Stimulated activated CD8-positive, alpha-beta memory T cell treated with anti-CD3 and anti-CD28 coated beads, Interleukin-4, amount 100 ng/mL, for 48 hours (primary cell): ENCODE data around the gene SPPL2C.

Source experiments
- DNase-seq: peaks from one replicate; pipeline ENCODE4 v3.0.0-alpha.2; 2020

SPPL2C gene

DNA sequence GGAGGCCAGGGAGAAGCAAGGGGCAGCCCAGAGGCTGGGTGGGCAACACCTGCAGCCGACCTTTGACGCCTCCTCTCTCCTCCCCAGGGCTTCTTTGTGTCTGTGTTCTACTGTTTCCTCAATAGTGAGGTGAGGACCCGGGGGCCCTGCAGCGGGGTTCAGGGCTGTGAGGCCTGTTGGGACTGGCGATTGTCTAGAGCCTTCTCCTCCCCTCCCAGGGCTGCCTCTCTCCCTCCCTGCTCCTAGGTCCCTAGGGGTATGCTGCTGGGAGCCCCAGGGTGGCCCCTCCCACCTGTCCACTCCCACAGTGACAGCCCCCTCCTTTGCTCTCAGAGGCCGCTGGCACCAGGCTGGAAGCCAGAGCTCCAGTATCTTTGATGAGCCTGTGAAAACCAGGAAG is 10.8 kb upstream of the SPPL2C start:
- no peak for DNase-seq

DNA sequence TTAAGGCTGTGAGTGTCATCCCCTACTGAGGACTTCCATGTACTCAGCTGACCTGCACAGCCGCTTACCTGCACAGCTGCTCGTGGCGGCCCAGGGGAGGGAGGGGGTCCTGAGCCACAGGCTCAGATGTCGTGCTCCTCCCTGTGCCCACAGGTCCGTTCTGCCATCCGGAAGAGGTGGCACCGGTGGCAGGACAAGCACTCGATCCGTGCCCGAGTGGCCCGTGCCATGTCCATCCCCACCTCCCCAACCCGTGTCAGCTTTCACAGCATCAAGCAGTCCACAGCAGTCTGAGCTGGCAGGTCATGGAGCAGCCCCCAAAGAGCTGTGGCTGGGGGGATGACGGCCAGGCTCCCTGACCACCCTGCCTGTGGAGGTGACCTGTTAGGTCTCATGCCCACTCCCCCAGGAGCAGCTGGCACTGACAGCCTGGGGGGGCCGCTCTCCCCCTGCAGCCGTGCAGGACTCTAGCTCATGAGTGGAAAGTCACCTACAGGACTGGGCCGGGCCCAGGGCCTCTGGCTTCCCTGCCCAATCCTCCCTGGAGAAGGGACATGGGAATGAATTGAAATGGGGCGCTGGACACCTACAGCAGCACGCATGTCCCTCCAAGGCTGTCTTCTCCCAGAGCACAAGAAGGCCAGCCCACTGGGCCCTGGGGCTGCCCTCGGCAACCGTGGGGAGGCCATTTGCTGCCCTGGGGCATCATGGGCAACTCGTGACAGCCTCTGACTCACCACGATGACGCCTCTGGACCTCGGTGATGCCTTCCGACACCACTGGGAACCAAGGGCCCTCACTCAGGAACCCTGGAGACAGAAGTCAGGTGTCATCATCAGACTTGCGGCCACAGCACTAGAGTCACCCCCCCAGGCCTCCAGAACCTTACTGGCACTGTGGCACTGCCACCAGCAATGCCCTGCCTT is 9.9 kb upstream of the SPPL2C start:
- no peak for DNase-seq

- no peak for DNase-seq
Observed at GRCh38 chr17:45835481-45835880, 9.2 kb upstream of the SPPL2C start.

DNA sequence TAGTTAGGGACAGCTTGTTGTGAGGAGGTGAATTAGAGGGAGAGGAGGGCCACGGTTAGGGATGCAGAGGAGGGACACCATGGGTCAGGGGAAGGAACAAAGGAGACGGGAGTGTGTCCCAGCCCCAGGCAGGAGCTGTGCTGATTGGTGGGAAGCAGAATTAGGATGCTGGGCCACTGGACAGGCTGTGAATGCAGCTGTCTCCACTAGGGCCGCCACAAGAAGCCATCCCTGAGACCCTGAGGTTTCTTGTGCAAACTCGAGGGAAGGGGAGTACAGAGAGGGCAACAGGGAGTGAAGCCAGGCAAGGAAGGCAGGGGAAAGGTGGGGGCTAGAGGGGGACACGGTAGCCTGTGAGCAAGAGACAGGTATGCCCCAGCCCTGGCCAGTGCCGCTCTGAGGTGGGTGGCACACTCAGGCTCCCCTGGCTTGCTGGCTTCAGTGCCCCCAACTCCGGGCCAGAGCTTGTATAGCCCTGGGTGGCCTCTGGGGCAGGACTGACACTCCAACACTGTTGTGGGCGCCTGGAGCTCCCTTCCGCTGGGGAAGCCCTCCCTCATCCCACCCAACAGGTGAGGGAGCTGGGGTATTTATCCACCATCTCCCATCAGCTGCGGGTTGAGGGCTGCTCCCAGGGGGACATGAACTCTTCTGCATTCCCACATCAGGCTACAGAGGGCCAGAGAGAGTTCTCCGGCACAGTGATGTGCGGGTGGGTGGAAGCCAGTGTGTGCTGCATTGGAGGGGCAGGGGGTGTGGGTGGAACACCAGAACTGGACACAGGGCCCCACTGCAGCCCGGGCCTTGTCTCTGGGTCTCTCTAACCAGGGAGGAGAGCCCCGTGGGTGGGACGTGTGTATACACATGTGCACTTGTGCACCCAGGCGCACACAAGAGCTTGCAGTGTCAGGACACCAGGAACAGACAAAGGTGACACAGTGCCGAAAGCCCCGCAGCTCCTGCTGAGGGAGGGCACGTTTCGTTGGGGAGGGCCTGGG is 8.3 kb upstream of the SPPL2C start:
- no peak for DNase-seq

DNA sequence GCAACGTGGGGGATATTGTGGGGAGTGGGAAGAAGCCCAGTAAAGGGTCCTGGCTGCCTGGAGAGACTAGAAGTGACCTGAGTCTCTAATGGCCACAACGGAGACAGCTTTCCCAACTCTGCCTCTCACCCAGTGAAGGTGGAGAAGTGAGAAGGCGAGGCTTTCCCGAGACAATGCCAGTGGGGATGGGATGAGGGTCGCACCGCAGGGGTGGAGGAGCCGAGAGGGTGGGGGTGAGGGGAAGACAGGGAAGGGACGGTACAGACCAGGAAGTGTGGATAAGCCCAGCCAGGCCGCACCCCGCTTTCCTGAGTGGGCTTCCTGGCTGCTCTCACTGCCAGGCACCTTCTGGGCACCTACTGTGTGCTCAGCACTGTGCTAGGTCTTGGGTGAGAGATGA is 7.5 kb upstream of the SPPL2C start:
- DNase-seq = no peak

- DNase-seq = no peak
Observed at GRCh38 chr17:45837603-45838002, 7.1 kb upstream of the SPPL2C start.

GRCh38 chr17:45838751-45839295 is 5.9 kb upstream of the SPPL2C start:
- DNase-seq = no peak

GRCh38 chr17:45839442-45839841 is 5.2 kb upstream of the SPPL2C start:
- DNase-seq = no peak

DNA sequence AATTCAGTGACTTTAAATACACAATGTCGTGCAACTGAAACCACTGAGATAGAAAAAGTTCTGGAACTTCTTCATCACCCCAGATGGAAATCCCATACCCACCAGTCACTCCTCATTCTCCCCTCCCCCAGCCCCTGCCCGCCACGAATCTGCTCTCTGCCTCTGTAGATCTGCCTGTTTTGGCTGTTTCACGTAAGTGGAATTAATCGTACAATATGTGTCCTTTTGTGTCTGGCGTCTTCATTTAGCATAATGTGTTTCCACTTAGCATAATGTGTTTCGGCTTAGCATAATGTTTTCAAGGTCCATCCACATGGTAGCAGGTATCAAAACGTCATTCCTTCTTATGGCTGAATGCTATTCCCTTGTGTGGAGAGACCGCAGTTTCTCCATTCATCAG is 3.5 kb upstream of the SPPL2C start:
- no peak for DNase-seq

- no peak for DNase-seq
Observed at GRCh38 chr17:45841883-45842525, 2.7 kb upstream of the SPPL2C start.

GRCh38 chr17:45843722-45844121 is 959 bp upstream of the SPPL2C start:
- DNase-seq = no peak

- DNase-seq = no peak
Observed at GRCh38 chr17:45845376-45846185, 900 bp downstream of the SPPL2C start.

DNA sequence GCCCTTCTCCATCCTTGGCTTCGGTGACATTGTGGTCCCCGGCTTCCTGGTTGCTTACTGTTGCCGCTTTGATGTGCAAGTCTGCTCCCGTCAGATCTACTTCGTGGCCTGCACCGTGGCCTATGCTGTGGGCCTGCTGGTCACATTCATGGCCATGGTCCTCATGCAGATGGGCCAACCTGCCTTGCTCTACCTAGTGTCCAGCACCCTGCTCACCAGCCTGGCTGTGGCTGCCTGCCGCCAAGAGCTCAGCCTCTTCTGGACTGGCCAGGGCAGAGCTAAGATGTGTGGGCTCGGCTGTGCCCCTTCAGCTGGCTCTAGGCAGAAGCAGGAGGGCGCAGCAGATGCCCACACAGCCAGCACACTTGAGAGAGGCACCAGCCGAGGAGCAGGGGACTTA is 1.5 kb downstream of the SPPL2C start:
- no peak for DNase-seq

- DNase-seq = no peak
Observed at GRCh38 chr17:45846646-45847045, 2.0 kb downstream of the SPPL2C start.

DNA sequence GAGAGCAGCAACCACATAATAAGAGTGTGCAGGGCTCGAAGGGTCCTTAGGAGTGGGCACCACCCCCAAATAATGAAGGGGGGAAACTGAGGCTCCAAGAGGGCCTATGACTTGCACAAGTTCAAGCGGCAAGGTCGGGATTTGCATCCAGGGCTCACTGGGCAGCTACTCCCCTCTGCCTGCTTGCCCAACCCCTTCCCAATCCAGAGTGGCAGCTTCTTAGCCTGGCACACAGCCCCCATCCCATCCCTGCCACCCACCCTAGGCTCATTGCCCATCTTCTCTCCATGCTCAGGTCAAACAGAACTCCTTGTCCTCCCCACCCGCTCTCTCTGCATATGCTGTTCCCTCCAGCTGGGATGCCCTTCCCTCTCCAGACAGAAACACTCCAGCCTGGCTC is 2.4 kb downstream of the SPPL2C start:
- no peak for DNase-seq

- no peak for DNase-seq
Observed at GRCh38 chr17:45847747-45848146, 3.1 kb downstream of the SPPL2C start.

GRCh38 chr17:45848405-45848804 is 3.7 kb downstream of the SPPL2C start:
- DNase-seq = no peak

DNA sequence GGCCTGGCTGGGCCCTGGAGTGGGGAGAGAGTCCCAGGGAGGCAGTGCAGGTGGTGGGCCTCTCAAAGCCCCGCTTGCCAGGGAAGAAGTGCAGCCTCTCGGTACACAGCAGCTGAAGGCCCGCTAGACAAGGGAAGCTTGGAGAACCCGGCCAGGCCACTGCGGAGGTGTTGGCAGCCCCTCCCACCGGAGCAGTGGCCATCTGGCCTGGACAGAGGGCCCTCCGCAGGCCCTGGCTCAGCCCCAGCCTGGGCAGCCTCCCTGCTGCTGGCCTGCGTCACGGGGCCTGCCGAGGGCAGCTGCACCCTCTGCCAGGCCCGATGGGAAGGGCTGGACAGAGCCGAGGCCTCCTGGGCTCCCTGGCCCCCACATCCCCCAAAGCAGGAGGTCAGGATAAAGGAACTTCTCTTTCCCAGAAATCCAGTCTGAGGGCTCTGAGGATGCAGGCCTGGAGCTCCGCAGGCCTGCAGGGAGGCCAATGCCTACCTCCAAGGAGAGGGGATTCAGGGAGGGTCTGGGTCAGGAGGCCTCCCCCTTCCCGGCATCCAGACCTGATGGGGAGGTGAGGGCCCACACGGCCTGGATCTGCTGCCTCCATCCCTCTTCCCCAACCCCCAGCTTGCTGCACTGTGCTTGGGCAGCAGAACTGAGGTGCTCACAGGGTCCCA is 4.3 kb downstream of the SPPL2C start:
- DNase-seq = no peak

DNA sequence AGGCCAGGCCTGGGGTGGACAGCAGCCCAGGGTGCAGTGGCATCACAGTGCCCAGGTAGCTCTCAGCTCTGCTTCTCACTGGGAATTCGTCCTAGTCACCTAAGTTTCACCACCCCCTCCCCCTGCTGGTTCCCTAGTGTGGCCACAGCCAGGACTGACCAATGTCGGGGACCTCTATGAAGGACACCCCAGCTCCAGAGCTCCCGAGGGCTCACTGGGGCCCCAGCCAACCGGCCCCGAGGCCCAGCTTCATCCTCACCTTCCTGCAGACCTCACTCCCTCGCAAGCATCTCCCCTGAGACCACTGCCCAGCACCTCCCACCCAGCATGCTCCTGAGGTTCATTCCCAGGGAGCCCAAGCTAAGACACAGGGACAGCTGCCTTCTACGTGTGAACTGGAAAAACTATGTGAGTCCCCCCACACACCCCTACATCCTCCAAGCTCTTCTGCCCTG is 4.9 kb downstream of the SPPL2C start:
- no peak for DNase-seq

DNA sequence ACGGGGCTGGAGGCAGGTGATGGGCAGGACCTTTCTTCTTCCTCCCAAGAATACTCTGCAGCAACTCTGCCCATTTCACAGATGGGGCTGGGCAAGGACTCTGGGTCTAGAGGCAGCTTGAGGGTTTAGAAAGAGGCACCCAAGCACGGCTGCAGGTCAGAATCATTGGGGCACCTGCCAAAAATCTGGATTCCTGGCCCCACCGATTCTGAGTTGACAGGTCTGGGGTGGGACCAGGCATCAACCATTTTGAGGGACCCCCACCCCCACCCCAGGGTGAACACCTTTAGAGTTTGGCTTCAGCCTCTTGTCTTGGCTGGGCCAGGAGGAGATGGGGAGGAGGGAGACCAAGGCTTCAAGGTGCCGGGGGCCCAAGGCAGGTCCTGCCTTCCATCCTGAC is 5.3 kb downstream of the SPPL2C start:
- DNase-seq = no peak

GRCh38 chr17:45850468-45850867 is 5.8 kb downstream of the SPPL2C start:
- no peak for DNase-seq
